Choroid plexus epithelial cell (primary cell): Measurements from ENCODE around the gene MPZL1.

Source experiments
- DNase-seq: peaks from one replicate; pipeline ENCODE4 v3.0.0-alpha.2; 2010; ENCODE audit warnings: low read depth
- H3K4me3 ChIP-seq: 2 replicates; pipeline ENCODE4 v1.5.1; 2011; ENCODE audit warnings: low read depth, mild to moderate bottlenecking, control low read depth, low read length, moderate library complexity
- CTCF ChIP-seq: conservative IDR thresholded peaks from 2 replicates; pipeline ENCODE4 v1.5.1; 2011; ENCODE audit warnings: low read depth, mild to moderate bottlenecking, control low read depth, inconsistent platforms, low read length, moderate library complexity

Gene MPZL1

GRCh38 chr1:167701510-167701909 lies 20.3 kb upstream of the MPZL1 start:
- TF ChIP-seq CTCF, result no peak
- H3K4me3 ChIP-seq, result no peak overlapping the region
- no peak for DNase-seq

- no peak overlapping the region for H3K4me3 ChIP-seq
- no peak for DNase-seq
- TF ChIP-seq CTCF, result no peak
Measured at GRCh38 chr1:167703557-167703956, 18.2 kb upstream of the MPZL1 start.

GRCh38 chr1:167704715-167705114 lies 17.1 kb upstream of the MPZL1 start:
- TF ChIP-seq CTCF, result no peak
- DNase-seq, result no peak
- H3K4me3 ChIP-seq, result no peak overlapping the region

DNA sequence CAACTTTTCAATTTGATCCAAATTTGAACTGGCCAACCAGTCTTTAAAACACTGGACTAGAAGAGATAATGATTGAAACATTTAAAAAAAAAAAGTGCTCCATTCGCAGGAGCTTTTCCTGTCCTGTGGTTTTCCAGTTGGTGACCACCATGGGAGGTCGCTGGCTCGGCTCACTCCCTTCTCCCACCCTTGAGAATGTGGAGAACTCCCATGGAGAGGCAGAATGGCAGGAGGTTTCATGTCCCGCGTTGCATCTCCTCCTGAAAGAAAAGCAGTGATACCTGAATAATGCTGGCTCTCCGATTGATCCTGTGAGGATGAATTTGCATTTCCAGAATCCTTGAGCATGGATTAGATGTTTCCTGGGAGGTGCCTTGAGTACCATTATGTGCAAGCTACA lies 16.5 kb upstream of the MPZL1 start:
- TF ChIP-seq CTCF, result no peak

GRCh38 chr1:167706363-167706762 lies 15.4 kb upstream of the MPZL1 start:
- H3K4me3 ChIP-seq, result no peak overlapping the region
- no peak for TF ChIP-seq CTCF
- no peak for DNase-seq

More for the DNA sequence above, 16.5 kb upstream of the MPZL1 start:
- no peak for DNase-seq
- no peak overlapping the region for H3K4me3 ChIP-seq

- no peak overlapping the region for H3K4me3 ChIP-seq
- no peak for DNase-seq
- no peak for TF ChIP-seq CTCF
Measured at GRCh38 chr1:167706931-167707877, 14.6 kb upstream of the MPZL1 start.

- no peak for DNase-seq
- H3K4me3 ChIP-seq, result no peak overlapping the region
- no peak for TF ChIP-seq CTCF
Measured at GRCh38 chr1:167707942-167708341, 13.8 kb upstream of the MPZL1 start.
